ENCODE results near the gene TXLNG. TPM values are rescaled to one million over a fixed set of nuclear protein-coding genes. Genes with fewer than 3 reads are reported as not detected.

Gene TXLNG
- polyA plus RNA-seq, 1 of the 3 experiments (the other 2 are of a cell fraction) = 12.1 TPM

DNA sequence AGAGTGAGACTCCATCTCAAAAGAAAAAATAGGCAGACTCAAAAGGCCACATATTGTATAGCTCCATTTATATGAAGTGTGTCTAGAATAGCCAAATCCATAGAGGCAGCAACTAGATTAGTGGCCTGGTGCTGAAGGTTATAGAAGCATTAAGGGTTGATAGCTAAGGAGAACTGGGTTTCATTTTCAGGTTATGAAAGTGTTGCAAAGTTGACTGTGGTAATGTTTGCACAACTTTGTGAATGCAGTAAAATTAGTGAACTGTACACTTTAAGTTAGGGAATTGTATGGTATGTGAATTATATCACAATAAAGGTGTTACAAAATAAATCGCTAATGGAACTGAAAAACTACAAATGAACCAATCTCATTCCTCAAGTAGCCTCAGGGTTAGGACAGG is 28.3 kb downstream of the TXLNG start:
- DNase-seq = no peak
- ChIA-PET POLR2A (no interaction called here), CTCF (interaction anchor here (2.7 kb wide), 1 partner anchor 12 kb away, joined by 9 read pairs; no protein-coding TSS in a partner anchor)
- Histone ChIP-seq H3K27me3 (ENCODE audit: insufficient read depth) (no peaks in the 10 kb centered on the region), H3K9me3 (no peaks in the 10 kb centered on the region), H3F3A (replicated peaks; ENCODE audit: insufficient read depth) (peaks cover 3% of the 10 kb centered on the region), H3K4me2 (no peak overlapping the region), H3K4me1 (ENCODE audit: control insufficient read depth in 1 of 2, insufficient read depth in 2 of 2, low read depth in 1 of 2, low read length in 1 of 2) (no peaks in the 10 kb centered on the region), H2AFZ (ENCODE audit: low read depth) (no peak overlapping the region), H3K27ac (ENCODE audit: low read depth in 2 of 2, low read length in 1 of 2) (no peak overlapping the region), H3K9ac (no peak overlapping the region), H3K9me2 (no peaks in the 10 kb centered on the region), H4K20me1 (ENCODE audit: insufficient read depth) (no peaks in the 10 kb centered on the region), H3K79me2 (ENCODE audit: insufficient read depth) (peaks cover 49% of the 10 kb centered on the region), H3K36me3 (replicated peaks in 1 of 2; ENCODE audit: control insufficient read depth in 1 of 2, insufficient read depth in 2 of 2, low read length in 1 of 2) (peaks cover 10 to 17% of the 10 kb centered on the region in 2 experiments), H3K4me3 (ENCODE audit: low read depth in 2 of 2, low read length in 1 of 2) (no peak overlapping the region)
- TF ChIP-seq ZBTB33 (IDR thresholded peaks at IDR 0.05; ENCODE audit: borderline replicate concordance, low read depth) (no peak), USF1 (IDR thresholded peaks at IDR 0.05; ENCODE audit: borderline replicate concordance, low read depth) (no peak), NFIC (IDR thresholded peaks at IDR 0.05; ENCODE audit: borderline replicate concordance) (no peak), RAD21 (IDR thresholded peaks at IDR 0.05; ENCODE audit: low read length) (no peak), CHD2 (IDR thresholded peaks at IDR 0.05; ENCODE audit: low read length, partially characterized antibody) (no peak), POLR2AphosphoS5 (IDR thresholded peaks at IDR 0.05; ENCODE audit: low read depth, low read length) (no peak), MEF2A (IDR thresholded peaks at IDR 0.05; ENCODE audit: borderline replicate concordance, low read depth) (no peak), FOXJ3 (CRISPR knock-in tag; IDR thresholded peaks at IDR 0.05) (no peak), MXI1 (IDR thresholded peaks at IDR 0.05; ENCODE audit: low read depth, low read length) (no peak)
- TF ChIP-seq, protein P1, sequence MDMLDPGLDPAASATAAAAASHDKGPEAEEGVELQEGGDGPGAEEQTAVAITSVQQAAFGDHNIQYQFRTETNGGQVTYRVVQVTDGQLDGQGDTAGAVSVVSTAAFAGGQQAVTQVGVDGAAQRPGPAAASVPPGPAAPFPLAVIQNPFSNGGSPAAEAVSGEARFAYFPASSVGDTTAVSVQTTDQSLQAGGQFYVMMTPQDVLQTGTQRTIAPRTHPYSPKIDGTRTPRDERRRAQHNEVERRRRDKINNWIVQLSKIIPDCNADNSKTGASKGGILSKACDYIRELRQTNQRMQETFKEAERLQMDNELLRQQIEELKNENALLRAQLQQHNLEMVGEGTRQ (IDR thresholded peaks at IDR 0.05; ENCODE audit: borderline replicate concordance, low read depth, low read length) = no peak
- TF ChIP-seq, protein P2, sequence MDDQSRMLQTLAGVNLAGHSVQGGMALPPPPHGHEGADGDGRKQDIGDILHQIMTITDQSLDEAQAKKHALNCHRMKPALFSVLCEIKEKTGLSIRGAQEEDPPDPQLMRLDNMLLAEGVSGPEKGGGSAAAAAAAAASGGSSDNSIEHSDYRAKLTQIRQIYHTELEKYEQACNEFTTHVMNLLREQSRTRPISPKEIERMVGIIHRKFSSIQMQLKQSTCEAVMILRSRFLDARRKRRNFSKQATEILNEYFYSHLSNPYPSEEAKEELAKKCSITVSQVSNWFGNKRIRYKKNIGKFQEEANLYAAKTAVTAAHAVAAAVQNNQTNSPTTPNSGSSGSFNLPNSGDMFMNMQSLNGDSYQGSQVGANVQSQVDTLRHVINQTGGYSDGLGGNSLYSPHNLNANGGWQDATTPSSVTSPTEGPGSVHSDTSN (IDR thresholded peaks at IDR 0.05) = no peak
- TF ChIP-seq, protein P3, sequence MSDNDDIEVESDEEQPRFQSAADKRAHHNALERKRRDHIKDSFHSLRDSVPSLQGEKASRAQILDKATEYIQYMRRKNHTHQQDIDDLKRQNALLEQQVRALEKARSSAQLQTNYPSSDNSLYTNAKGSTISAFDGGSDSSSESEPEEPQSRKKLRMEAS (IDR thresholded peaks at IDR 0.05; ENCODE audit: low read depth) = no peak
- WGBS (ENCODE audit: low lambda C conversion rate) = 100% methylated on average over 1 of the region's 1 CpG

DNA sequence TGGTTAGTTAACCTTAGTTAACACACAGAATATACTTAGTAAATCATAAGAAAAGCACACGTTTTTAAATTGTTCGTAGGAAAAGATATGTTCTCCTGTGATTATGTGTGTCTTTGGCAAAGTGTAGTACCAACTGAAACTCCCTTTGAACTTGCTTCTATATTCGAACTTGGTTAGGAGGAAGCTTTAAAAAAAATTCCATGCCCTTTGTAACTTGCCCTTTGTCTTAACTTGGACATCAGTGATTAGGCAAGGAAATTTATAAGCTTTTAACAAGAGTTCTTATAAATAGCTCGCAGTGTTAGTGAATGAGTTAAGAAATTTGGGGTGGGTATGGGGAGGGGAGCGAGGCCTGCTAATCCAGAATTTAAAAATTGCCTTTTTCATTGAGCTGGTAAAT is 33.4 kb downstream of the TXLNG start:
- no peak for DNase-seq
- peaks cover 18% of the 10 kb centered on the region for H3F3A ChIP-seq (replicated peaks; ENCODE audit: insufficient read depth)
- no peaks in the 10 kb centered on the region for H3K9me2 ChIP-seq
- no peak overlapping the region; a peak in 1 of 4 replicates for H3K27ac ChIP-seq (ENCODE audit: low read depth in 2 of 2, low read length in 1 of 2)
- H3K4me1 ChIP-seq (ENCODE audit: control insufficient read depth in 1 of 2, insufficient read depth in 2 of 2, low read depth in 1 of 2, low read length in 1 of 2) = peaks cover 0 to 7% of the 10 kb centered on the region in 2 experiments; a peak in 1 of 4 replicates
- H3K9me3 ChIP-seq = no peaks in the 10 kb centered on the region
- no peak overlapping the region for H3K9ac ChIP-seq
- ChIA-PET CTCF (interaction anchor here (1.0 to 2.0 kb wide), 4 partner anchors 11 to 227 kb away, joined by 3 to 9 read pairs (median 4); no protein-coding TSS in a partner anchor), POLR2A (no interaction called here)
- peaks cover 22% of the 10 kb centered on the region; the same call in 1 of the 2 replicates for H3K79me2 ChIP-seq (ENCODE audit: insufficient read depth)
- no peaks in the 10 kb centered on the region for H4K20me1 ChIP-seq (ENCODE audit: insufficient read depth)
- H2AFZ ChIP-seq (ENCODE audit: low read depth) = no peak overlapping the region
- no peak overlapping the region for H3K4me2 ChIP-seq
- TF ChIP-seq SIN3A (IDR thresholded peaks at IDR 0.05; ENCODE audit: borderline replicate concordance, low read depth, low read length) (no peak), FOSL2 (IDR thresholded peaks at IDR 0.05; ENCODE audit: borderline replicate concordance, low read depth) (no peak), IRF3 (IDR thresholded peaks at IDR 0.05; ENCODE audit: low read depth, low read length) (no peak), MEF2A (IDR thresholded peaks at IDR 0.05; ENCODE audit: borderline replicate concordance, low read depth) (no peak), YY1 (IDR thresholded peaks at IDR 0.05; ENCODE audit: low read depth) (no peak), EZH2phosphoT487 (IDR thresholded peaks at IDR 0.05; ENCODE audit: borderline replicate concordance, low read depth) (no peak), JUND (IDR thresholded peaks at IDR 0.05) (no peak), MXI1 (IDR thresholded peaks at IDR 0.05; ENCODE audit: low read depth, low read length) (no peak), NRF1 (IDR thresholded peaks at IDR 0.05; ENCODE audit: low read depth, low read length) (no peak), RAD21 (IDR thresholded peaks at IDR 0.05; ENCODE audit: low read length) (no peak), ELF1 (IDR thresholded peaks at IDR 0.05) (no peak)
- TF ChIP-seq, protein P2 (IDR thresholded peaks at IDR 0.05) = no peak
- TF ChIP-seq, protein P3 (IDR thresholded peaks at IDR 0.05; ENCODE audit: low read depth) = no peak
- 87% methylated on average over 5 of the region's 5 CpGs for WGBS (ENCODE audit: low lambda C conversion rate)
- no peaks in the 10 kb centered on the region for H3K27me3 ChIP-seq (ENCODE audit: insufficient read depth)
- peaks cover 27 to 28% of the 10 kb centered on the region in 2 experiments for H3K36me3 ChIP-seq (replicated peaks in 1 of 2; ENCODE audit: control insufficient read depth in 1 of 2, insufficient read depth in 2 of 2, low read length in 1 of 2)
- no peak overlapping the region for H3K4me3 ChIP-seq (ENCODE audit: low read depth in 2 of 2, low read length in 1 of 2)
